GM12878 (cell line): ENCODE results near the gene MED25. TPM values are rescaled to one million over a fixed set of nuclear protein-coding genes. Genes with fewer than 3 reads are reported as not detected.

Experiments
- ATAC-seq: fragments of 200-7000 bp; cut with Tn5 transposase; 3 replicates; pipeline ENCODE4 v1.9.1; 2020; ENCODE audit warnings: mild to moderate bottlenecking, moderate library complexity
- BruUV-seq: library from RNA; stranded (reverse); fragments of 400-500 nt; replicated peaks from 2 replicates; lab custom pipeline; 2021; lab: Mats Ljungman, UMichigan
- CTCF ChIA-PET: fragments of 300-600 bp; sonication (Branson Sonifier 250); formaldehyde crosslinking; extraction: SDS; loops from one replicate; lab custom pipeline; 2021; ENCODE audit warnings: inconsistent platforms; lab: Yijun Ruan, JAX
- POLR2A ChIA-PET: fragments of 350-600 bp; formaldehyde crosslinking; extraction: SDS; loops from one replicate; lab custom pipeline; 2021; ENCODE audit warnings: inconsistent platforms; lab: Charles Lee
- RAD21 ChIA-PET: fragments of 300-600 bp; sonication (Branson Sonifier 250); formaldehyde crosslinking; loops from one replicate; lab custom pipeline; 2023; ENCODE audit warnings: antibody characterized with exemption; ENCODE audit not compliant: unreplicated experiment; lab: Charles Lee
- SMC1A ChIA-PET: fragments of 300-600 bp; sonication (Branson Sonifier 250); formaldehyde crosslinking; loops from one replicate; lab custom pipeline; 2023; ENCODE audit not compliant: unreplicated experiment, uncharacterized antibody; lab: Charles Lee
- DNase-seq: peaks from one replicate; pipeline ENCODE4 v3.0.0-alpha.2; 2011; ENCODE audit warnings: low read depth, low spot score
- FAIRE-seq: peaks from 3 replicates; lab custom pipeline; 2011; peaks lifted over from hg19 to GRCh38; lab: Jason Lieb, UNC
- H2AFZ ChIP-seq: 2 replicates; pipeline ENCODE4 v1.6.0; 2011; ENCODE audit warnings: low read depth, low read length, control low read depth; ENCODE audit not compliant: control insufficient read depth
- H3K27ac ChIP-seq: 2 replicates; pipeline ENCODE4 v1.5.1; 2011; ENCODE audit warnings: control low read depth; ENCODE audit not compliant: control insufficient read depth, insufficient read depth
- H3K27me3 ChIP-seq, 2 experiments: replicated peaks in 1 of 2; 2 replicates each; pipeline versions ENCODE4 v1.6.0 to v1.6.1; 2011; ENCODE audit warnings: low read length in 1 of 2; ENCODE audit not compliant: control insufficient read depth in 2 of 2, insufficient read depth in 2 of 2
- H3K36me3 ChIP-seq, 2 experiments: 2 replicates each; pipeline ENCODE4 v1.5.1; 2011; ENCODE audit warnings: low read length in 1 of 2; ENCODE audit not compliant: control insufficient read depth in 2 of 2, insufficient read depth in 2 of 2
- H3K4me1 ChIP-seq: 2 replicates; pipeline ENCODE4 v1.6.1; 2011; ENCODE audit warnings: mild to moderate bottlenecking, low read length, moderate library complexity, mixed read lengths; ENCODE audit not compliant: control insufficient read depth, insufficient read depth
- H3K4me2 ChIP-seq: 2 replicates; pipeline ENCODE4 v1.6.0; 2011; ENCODE audit warnings: control low read depth; ENCODE audit not compliant: control insufficient read depth, insufficient read depth
- H3K4me3 ChIP-seq: fragments of 200-600 bp; sonication (generic); 2 replicates; pipeline ENCODE4 v1.5.1; 2016
- H3K79me2 ChIP-seq: 2 replicates; pipeline ENCODE4 v1.6.0; 2011; ENCODE audit warnings: low read length; ENCODE audit not compliant: control insufficient read depth, insufficient read depth
- H3K9ac ChIP-seq: 2 replicates; pipeline ENCODE4 v1.8.0; 2011; ENCODE audit warnings: low read length, control low read depth, mixed read lengths; ENCODE audit not compliant: control insufficient read depth, insufficient read depth
- H3K9me3 ChIP-seq: replicated peaks from 3 replicates; pipeline ENCODE4 v1.5.1; 2011; ENCODE audit warnings: mild to moderate bottlenecking, low read length; ENCODE audit not compliant: control insufficient read depth, insufficient read depth
- H4K20me1 ChIP-seq: 2 replicates; pipeline ENCODE4 v1.6.0; 2011; ENCODE audit not compliant: control insufficient read depth, insufficient read depth
- EGR1 ChIP-seq, 2 experiments: IDR thresholded peaks; 1 replicate in 1 of 2; 2 replicates in 1 of 2; pipeline ENCODE4 v1.6.1; 2011 to 2012; ENCODE audit warnings: low read depth in 2 of 2, low read length in 2 of 2, borderline replicate concordance in 1 of 2, mild to moderate bottlenecking in 1 of 2, moderate library complexity in 1 of 2
- JUND ChIP-seq: IDR thresholded peaks from 2 replicates; pipeline ENCODE4 v1.6.1; 2012; ENCODE audit warnings: low read depth, mild to moderate bottlenecking, low read length, improper control_type of control experiment, moderate library complexity
- MYC ChIP-seq: IDR thresholded peaks from 2 replicates; pipeline ENCODE4 v1.6.1; 2011; ENCODE audit warnings: mild to moderate bottlenecking, low read length, moderate library complexity, inconsistent platforms; ENCODE audit not compliant: insufficient read depth, insufficient replicate concordance, insufficient read length, severe bottlenecking
- NFYA ChIP-seq: IDR thresholded peaks from 2 replicates; pipeline ENCODE4 v1.6.1; 2011; ENCODE audit warnings: low read depth, mild to moderate bottlenecking, low read length, improper control_type of control experiment, borderline replicate concordance
- POLR2A ChIP-seq: IDR thresholded peaks from 2 replicates; pipeline ENCODE4 v1.6.1; 2011; ENCODE audit warnings: low read depth, mild to moderate bottlenecking, low read length
- SMARCA5 ChIP-seq: fragments of 450-650 bp; IDR thresholded peaks from 2 replicates; pipeline ENCODE4 v1.6.1; 2017; ENCODE audit warnings: mild to moderate bottlenecking
- STAT1 ChIP-seq: fragments of 450-650 bp; conservative IDR thresholded peaks from 2 replicates; pipeline ENCODE4 v1.6.1; 2014; ENCODE audit warnings: antibody characterized with exemption, mild to moderate bottlenecking
- YBX1 ChIP-seq: fragments of 450-650 bp; IDR thresholded peaks from 2 replicates; pipeline ENCODE4 v1.6.1; 2016; ENCODE audit warnings: antibody characterized with exemption
- WGBS: methylation state at CpG from one replicate; pipeline ENCODE4 v1.1.6; 2016; ENCODE audit warnings: low lambda C conversion rate; ENCODE audit not compliant: insufficient replicate concordance, insufficient coverage; ENCODE audit errors: missing lambda C conversion rate; 5-methylcytosine and 5-hydroxymethylcytosine counted together
- in situ Hi-C: fragments of 300-500 bp; cut with MboI; formaldehyde crosslinking; loops from 9 replicates; pipeline ENCODE4 v1.14.3; 2018; ENCODE audit warnings: mixed read lengths
- intact Hi-C: fragments of 100-400 bp; cut with micrococcal nuclease; formaldehyde crosslinking; loops from one replicate; pipeline ENCODE4 v1.14.2; 2022; ENCODE audit not compliant: unreplicated experiment
- polyA plus RNA-seq, 11 experiments: library from polyadenylated mRNA; depleted of rRNA in 4 of 11; unstranded in 6 of 11; stranded (reverse) in 5 of 11; fragments of >200 nt; fragmentation: Nextera tagmentation in 4 of 11; fragmentation: Illumina TruSeq in 1 of 11; extraction: Ambion mirVana in 4 of 11; extraction: Trizol in 1 of 11; gene quantifications; 1 replicate in 1 of 11; 2 replicates in 10 of 11; pipeline versions ENCODE4 v1.2.1 to v1.2.3, GENCODE V29; 2011 to 2016; ENCODE audit warnings: inconsistent platforms in 2 of 11, missing spikeins in 2 of 11, low read depth in 1 of 11
- total RNA-seq, 4 experiments: library from RNA; depleted of rRNA in 3 of 4; stranded (reverse); fragments of >200 nt in 3 of 4; fragmentation: Illumina TruSeq in 1 of 4; extraction: Trizol in 1 of 4; gene quantifications; 2 replicates each; pipeline versions ENCODE4 v1.2.1 to v1.2.3, GENCODE V29; 2013 to 2021
- TF ChIP-seq, protein P1 (sequence below): fragments of 450-650 bp; formaldehyde crosslinking; IDR thresholded peaks from 2 replicates; pipeline ENCODE4 v1.5.0; 2022; ENCODE audit warnings: mild to moderate bottlenecking, missing genetic modification characterization

Gene MED25
- total and polyA plus RNA-seq, 10 of the 15 experiments (the other 5 are each of a cell fraction or from before 2014, with no cell fraction given): 3.5 to 53.9 (median 17.1) TPM

DNA sequence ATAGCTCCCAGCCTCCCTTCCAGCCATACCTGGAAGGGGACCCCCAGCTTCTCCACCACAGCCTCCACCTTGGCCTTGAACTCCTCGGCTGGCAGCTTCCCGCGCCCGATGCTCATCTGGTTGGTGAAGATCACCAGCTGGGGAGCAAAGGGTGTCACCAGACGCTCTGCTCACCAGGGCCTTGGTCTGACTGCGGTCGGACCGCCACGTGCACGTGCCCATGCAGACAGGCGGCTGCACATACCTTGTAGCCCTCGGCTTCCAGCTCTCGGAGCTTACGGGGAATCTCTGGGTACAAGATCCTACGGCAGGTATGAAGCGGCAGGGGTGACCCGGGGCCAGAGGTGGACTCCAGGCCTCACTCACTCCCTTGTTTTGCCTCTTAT, 45.8 kb downstream of the MED25 start:
- no peak for ATAC-seq
- POLR2A ChIA-PET: interaction anchor here (0.5 kb wide), 1 partner anchor 155 kb away, joined by 4 read pairs; no protein-coding TSS in a partner anchor
- CTCF ChIA-PET: interaction anchor here (1.5 kb wide), 1 partner anchor 13 kb away, joined by 3 read pairs; the partner anchor contains the start of gene PTOV1
- H3K9me3 ChIP-seq: no peaks in the 10 kb centered on the region
- no peak overlapping the region for H3K4me2 ChIP-seq
- 98% methylated on average over 17 of the region's 17 CpGs for WGBS
- peaks cover 18% of the 10 kb centered on the region for H3K79me2 ChIP-seq
- TF ChIP-seq SMARCA5: no peak
- TF ChIP-seq POLR2A: 0 out of 2 replicates have a peak, but pooled peaks have one; percentile 20
- TF ChIP-seq, all 136 proteins: peak for 1
- intact Hi-C loops: no loop called here
- RAD21 ChIA-PET: interaction anchor here (1.3 kb wide), 1 partner anchor 13 kb away, joined by 3 read pairs; the partner anchor contains the start of gene PTOV1
- in situ Hi-C loops: no loop called here
- Histone ChIP-seq H3K36me3 (peaks cover 9 to 22% of the 10 kb centered on the region in 2 experiments), H2AFZ (no peak overlapping the region), H3K9ac (no peak overlapping the region), H3K27me3 (no peaks in the 10 kb centered on the region), H3K27ac (no peak overlapping the region), H4K20me1 (no peaks in the 10 kb centered on the region), H3K4me3 (no peak overlapping the region), H3K4me1 (peaks cover 12% of the 10 kb centered on the region)
- DNase-seq: no peak
- SMC1A ChIA-PET: no interaction called here
- FAIRE-seq: no peak
- no TSS peak for BruUV-seq

DNA sequence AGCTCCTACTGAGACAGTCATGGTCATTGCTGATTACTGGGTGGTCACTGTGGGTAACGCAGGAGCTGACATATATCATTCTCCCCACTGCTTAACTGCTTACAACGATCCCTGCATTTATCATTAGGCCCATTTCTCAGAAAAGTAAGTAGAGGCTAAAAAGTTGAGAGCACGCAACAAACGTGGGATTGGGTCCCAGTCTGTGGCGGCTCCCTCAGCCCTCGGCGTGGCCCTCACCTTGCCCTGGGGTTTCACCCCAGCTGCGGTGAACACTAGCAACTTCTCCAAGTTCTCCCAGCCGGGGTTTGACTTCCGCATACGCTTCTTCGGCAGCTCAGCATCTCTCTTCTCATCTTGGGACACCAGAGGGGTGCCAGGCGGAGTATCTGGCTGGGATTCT, 46.8 kb downstream of the MED25 start:
- H3K4me1 ChIP-seq: peaks cover 12% of the 10 kb centered on the region
- BruUV-seq: no TSS peak
- no peak overlapping the region; the same call in 1 of the 2 replicates for H3K4me2 ChIP-seq
- no peak overlapping the region for H3K9ac ChIP-seq
- DNase-seq (no peak), ATAC-seq (no peak), FAIRE-seq (no peak)
- in situ Hi-C loops (no loop called here), intact Hi-C loops (loop anchor here (5.0 kb wide), 2 partner anchors 98 to 188 kb away; partner anchors contain the start of genes AP2A1 and PRMT1)
- SMC1A ChIA-PET: interaction anchor here (1.3 kb wide), 1 partner anchor 12 kb away, joined by 5 read pairs; no protein-coding TSS in a partner anchor
- peaks cover 9 to 21% of the 10 kb centered on the region in 2 experiments for H3K36me3 ChIP-seq
- peaks cover 18% of the 10 kb centered on the region for H3K79me2 ChIP-seq
- POLR2A ChIA-PET: interaction anchor here (0.7 kb wide), 3 partner anchors 20 to 84 kb away, joined by 6 to 8 read pairs (median 7); no protein-coding TSS in a partner anchor
- H4K20me1 ChIP-seq: no peaks in the 10 kb centered on the region
- CTCF ChIA-PET: interaction anchor here (0.6 to 1.8 kb wide), 4 partner anchors 46 to 143 kb away, joined by 3 to 6 read pairs (median 4); no protein-coding TSS in a partner anchor
- no peaks in the 10 kb centered on the region for H3K27me3 ChIP-seq
- WGBS: 97% methylated on average over 13 of the region's 13 CpGs
- H3K27ac ChIP-seq: no peak overlapping the region
- H3K9me3 ChIP-seq: no peaks in the 10 kb centered on the region
- no peak overlapping the region; the same call in 1 of the 2 replicates for H3K4me3 ChIP-seq
- RAD21 ChIA-PET: interaction anchor here (0.7 kb wide), 3 partner anchors 40 to 225 kb away, joined by 3 to 5 read pairs (median 4); partner anchors contain the start of gene RRAS
- H2AFZ ChIP-seq: no peak overlapping the region
- TF ChIP-seq JUND (no peak), MYC (no peak), YBX1 (no peak), EGR1 (IDR thresholded peaks at IDR 0.05; ENCODE audit: borderline replicate concordance in 1 of 2, low read depth in 2 of 2, low read length in 2 of 2) (no peak), NFYA (no peak), STAT1 (no peak)
- TF ChIP-seq, protein P1, sequence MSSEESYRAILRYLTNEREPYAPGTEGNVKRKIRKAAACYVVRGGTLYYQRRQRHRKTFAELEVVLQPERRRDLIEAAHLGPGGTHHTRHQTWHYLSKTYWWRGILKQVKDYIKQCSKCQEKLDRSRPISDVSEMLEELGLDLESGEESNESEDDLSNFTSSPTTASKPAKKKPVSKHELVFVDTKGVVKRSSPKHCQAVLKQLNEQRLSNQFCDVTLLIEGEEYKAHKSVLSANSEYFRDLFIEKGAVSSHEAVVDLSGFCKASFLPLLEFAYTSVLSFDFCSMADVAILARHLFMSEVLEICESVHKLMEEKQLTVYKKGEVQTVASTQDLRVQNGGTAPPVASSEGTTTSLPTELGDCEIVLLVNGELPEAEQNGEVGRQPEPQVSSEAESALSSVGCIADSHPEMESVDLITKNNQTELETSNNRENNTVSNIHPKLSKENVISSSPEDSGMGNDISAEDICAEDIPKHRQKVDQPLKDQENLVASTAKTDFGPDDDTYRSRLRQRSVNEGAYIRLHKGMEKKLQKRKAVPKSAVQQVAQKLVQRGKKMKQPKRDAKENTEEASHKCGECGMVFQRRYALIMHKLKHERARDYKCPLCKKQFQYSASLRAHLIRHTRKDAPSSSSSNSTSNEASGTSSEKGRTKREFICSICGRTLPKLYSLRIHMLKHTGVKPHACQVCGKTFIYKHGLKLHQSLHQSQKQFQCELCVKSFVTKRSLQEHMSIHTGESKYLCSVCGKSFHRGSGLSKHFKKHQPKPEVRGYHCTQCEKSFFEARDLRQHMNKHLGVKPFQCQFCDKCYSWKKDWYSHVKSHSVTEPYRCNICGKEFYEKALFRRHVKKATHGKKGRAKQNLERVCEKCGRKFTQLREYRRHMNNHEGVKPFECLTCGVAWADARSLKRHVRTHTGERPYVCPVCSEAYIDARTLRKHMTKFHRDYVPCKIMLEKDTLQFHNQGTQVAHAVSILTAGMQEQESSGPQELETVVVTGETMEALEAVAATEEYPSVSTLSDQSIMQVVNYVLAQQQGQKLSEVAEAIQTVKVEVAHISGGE (CRISPR knock-in tag): no peak
